Right atrium auricular region (tissue), 2 donors: ENCODE data around the gene THSD4. TPM values are rescaled to one million over a fixed set of nuclear protein-coding genes. Genes with fewer than 3 reads are reported as not detected.
A peak's percentile ranks its signal among the peaks of the same experiment; 100 is the strongest.

ENCODE experiments used
- DNase-seq: peaks from one replicate; pipeline ENCODE4 v3.0.0-alpha.2; 2019; ENCODE audit warnings: low spot score
- H3K27ac ChIP-seq, 2 donors: fragments of 200-600 bp; sonication (generic); 1 replicate in 1 of 2; 2 replicates in 1 of 2; pipeline ENCODE4 v1.5.1; 2016 to 2019
- H3K27me3 ChIP-seq, 2 donors: fragments of 200-600 bp; sonication (generic); one replicate each; pipeline versions ENCODE4 v1.5.1 to v1.6.0; 2017 to 2019
- H3K36me3 ChIP-seq: fragments of 200-600 bp; sonication (generic); one replicate; pipeline ENCODE4 v1.5.1; 2016
- H3K4me1 ChIP-seq, 2 donors: fragments of 200-600 bp; sonication (generic); one replicate each; pipeline versions ENCODE4 v1.5.1 to v1.6.0; 2017 to 2019
- H3K4me3 ChIP-seq, 2 donors: fragments of 200-600 bp; sonication (generic); 1 replicate in 1 of 2; 2 replicates in 1 of 2; pipeline ENCODE4 v1.5.1; 2017 to 2019; ENCODE audit warnings: mild to moderate bottlenecking in 1 of 2, moderate library complexity in 1 of 2
- H3K9me3 ChIP-seq, 2 donors: fragments of 200-600 bp; sonication (generic); one replicate each; pipeline ENCODE4 v1.5.1; 2019
- CTCF ChIP-seq, 2 donors: fragments of 200-600 bp; sonication (generic); IDR thresholded peaks; one replicate each; pipeline ENCODE4 v1.5.1; 2019; ENCODE audit warnings: antibody characterized with exemption in 2 of 2
- total RNA-seq, 2 donors: library from RNA; depleted of rRNA; stranded (reverse); fragments of >200 nt; gene quantifications; one replicate each; pipeline ENCODE4 v1.1.0, GENCODE V29; 2016

The THSD4 gene
- total RNA-seq, 2 donors from 2014 or later: 41.2 to 85.3 TPM

GRCh38 chr15:71335591-71335990, 220.3 kb downstream of the THSD4 start:
- H3K4me1 ChIP-seq: peaks cover 0 to 26% of the 10 kb centered on the region in 2 donors
- H3K36me3 ChIP-seq: no peaks in the 10 kb centered on the region
- no peaks in the 10 kb centered on the region for H3K27me3 ChIP-seq
- H3K4me3 ChIP-seq: no peak overlapping the region
- TF ChIP-seq CTCF (IDR thresholded peaks at IDR 0.05): no peak
- no peak for DNase-seq
- H3K27ac ChIP-seq: no peak overlapping the region
- no peaks in the 10 kb centered on the region for H3K9me3 ChIP-seq

DNA sequence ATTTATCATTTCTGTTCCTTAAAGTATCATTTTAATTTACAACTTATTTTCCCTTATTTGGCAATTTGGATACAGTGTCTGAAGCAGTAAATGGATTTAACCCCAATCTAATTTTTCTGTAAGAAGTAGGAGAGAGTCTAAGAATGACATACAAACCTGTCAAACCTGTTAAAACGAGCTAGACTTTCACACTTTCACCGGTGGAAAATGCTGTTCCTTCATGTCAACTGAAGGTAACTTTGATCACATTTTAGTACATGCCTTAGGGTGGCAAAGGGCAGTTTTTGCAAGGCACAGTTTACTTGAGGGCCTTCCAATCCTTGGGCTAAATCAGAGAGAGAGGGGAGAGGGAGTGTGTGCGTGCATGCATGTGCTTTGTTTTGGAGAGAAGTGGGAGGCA, 221.4 kb downstream of the THSD4 start:
- Histone ChIP-seq H3K27ac (peak overlapping the region in 1 of 2 donors; percentile 91), H3K4me3 (no peak overlapping the region), H3K27me3 (no peaks in the 10 kb centered on the region), H3K9me3 (no peaks in the 10 kb centered on the region), H3K4me1 (peaks cover 0 to 15% of the 10 kb centered on the region in 2 donors), H3K36me3 (no peaks in the 10 kb centered on the region)
- no peak for DNase-seq
- TF ChIP-seq CTCF (IDR thresholded peaks at IDR 0.05): no peak

GRCh38 chr15:71337197-71337845, 222.1 kb downstream of the THSD4 start:
- DNase-seq: no peak
- Histone ChIP-seq H3K4me3 (no peak overlapping the region), H3K4me1 (peaks cover 0 to 14% of the 10 kb centered on the region in 2 donors), H3K9me3 (no peaks in the 10 kb centered on the region), H3K27ac (peak overlapping the region; percentile 72 to 91), H3K27me3 (no peaks in the 10 kb centered on the region), H3K36me3 (no peaks in the 10 kb centered on the region)
- TF ChIP-seq CTCF (IDR thresholded peaks at IDR 0.05): no peak

DNA sequence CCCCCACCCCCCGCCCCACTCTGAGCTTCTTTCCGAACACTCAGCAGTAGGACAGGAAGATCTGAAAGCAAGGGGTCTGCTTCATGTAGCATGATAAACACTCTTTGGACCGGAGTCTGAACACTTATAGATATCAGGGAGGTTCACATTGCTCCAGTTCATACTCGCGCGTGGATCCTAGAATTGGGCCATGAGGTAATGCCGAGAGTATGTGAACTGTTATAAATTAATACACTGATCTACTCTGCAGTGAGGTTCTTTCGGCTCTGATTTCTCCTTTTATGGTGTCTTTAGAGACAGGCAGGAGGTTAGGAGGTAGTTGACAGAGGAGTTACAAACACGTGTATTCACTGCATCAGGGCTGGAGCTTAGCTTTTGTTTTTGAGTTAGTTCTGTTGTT, 223.0 kb downstream of the THSD4 start:
- Histone ChIP-seq H3K27me3 (no peaks in the 10 kb centered on the region), H3K27ac (peak overlapping the region; percentile 72 to 91), H3K36me3 (no peaks in the 10 kb centered on the region), H3K4me1 (peaks cover 0 to 14% of the 10 kb centered on the region in 2 donors), H3K4me3 (no peak overlapping the region), H3K9me3 (no peaks in the 10 kb centered on the region)
- no peak for DNase-seq
- no peak for TF ChIP-seq CTCF (IDR thresholded peaks at IDR 0.05)

DNA sequence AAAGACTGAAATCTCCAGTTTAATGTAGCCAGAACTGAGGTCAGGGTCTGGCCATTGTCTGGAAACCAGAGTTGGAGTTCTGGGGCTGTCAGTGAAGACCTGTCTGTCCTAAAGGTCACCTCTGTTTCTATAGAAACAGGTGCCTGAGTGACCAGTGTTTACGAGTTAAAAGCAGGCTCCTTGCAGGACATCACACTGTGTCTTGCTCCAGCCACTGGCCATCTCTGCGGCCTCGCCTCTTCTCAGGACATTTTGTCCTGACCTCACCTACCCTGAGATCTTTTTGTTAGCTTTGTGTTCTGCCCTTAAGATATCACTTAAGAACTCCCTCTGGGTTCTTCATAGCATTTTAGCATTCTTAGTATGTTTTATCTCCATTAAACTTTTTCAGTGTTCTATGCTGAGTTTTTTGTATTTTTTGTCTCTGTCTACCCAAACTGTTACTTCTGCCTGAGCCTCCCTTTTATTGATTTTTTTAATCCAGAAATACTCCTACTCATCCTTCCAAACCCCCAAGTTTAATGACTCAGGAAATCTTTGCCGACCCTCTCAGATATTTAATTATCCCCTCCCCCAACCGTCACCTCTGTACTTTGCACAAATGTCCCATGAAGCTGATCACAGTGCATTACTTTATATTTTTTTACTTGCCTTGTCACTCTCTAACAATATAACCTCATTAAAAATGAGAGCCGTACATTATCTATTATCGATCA, 223.7 kb downstream of the THSD4 start:
- Histone ChIP-seq H3K36me3 (no peaks in the 10 kb centered on the region), H3K9me3 (no peaks in the 10 kb centered on the region), H3K27me3 (no peaks in the 10 kb centered on the region), H3K4me3 (no peak overlapping the region), H3K4me1 (peaks cover 0 to 14% of the 10 kb centered on the region in 2 donors), H3K27ac (peak overlapping the region; percentile 72 to 91)
- no peak for DNase-seq
- TF ChIP-seq CTCF (IDR thresholded peaks at IDR 0.05): no peak
